Measurements from ENCODE around the gene FIGN. TPM values are rescaled to one million over a fixed set of nuclear protein-coding genes. Genes with fewer than 3 reads are reported as not detected.
A peak's percentile ranks its signal among the peaks of the same experiment; 100 is the strongest.

FIGN gene
- total and polyA plus RNA-seq, 2 of the 4 experiments (the other 2 are of a cell fraction), result 0.77 to 0.90 TPM

DNA sequence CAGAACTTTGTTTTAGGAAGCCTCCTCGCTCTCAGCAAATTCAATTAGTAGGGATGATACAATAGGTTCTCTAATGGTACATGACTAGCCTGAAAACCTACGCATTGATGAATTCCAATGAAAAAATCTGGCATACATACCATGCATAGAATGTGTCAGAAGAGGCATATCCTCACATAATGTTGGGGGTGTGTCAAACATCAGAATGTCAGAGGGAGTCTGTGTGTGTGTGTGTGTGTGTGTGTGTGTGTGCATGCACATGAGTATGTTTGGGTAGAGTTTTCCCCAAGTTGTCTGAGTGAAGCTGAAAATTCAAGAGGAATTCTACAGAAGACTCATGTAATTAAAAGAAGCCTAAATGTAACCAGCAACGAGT lies 78.5 kb downstream of the FIGN start:
- H3K27me3 ChIP-seq (ENCODE audit: control insufficient read depth, insufficient read depth, low read length), result no peaks in the 10 kb centered on the region
- no peak overlapping the region for H3K14ac ChIP-seq (replicated peaks; ENCODE audit: low read depth, low read length)
- no peaks in the 10 kb centered on the region for H3K79me1 ChIP-seq (ENCODE audit: low read depth in 1 of 2, low read length in 2 of 2)
- H3K18ac ChIP-seq (ENCODE audit: low read depth, low read length), result no peak overlapping the region
- H3K4me2 ChIP-seq (ENCODE audit: low read depth, low read length), result no peak overlapping the region
- dilution Hi-C loops (cut with HindIII; ENCODE audit: low sequenced_read_pairs, unreplicated experiment) (no loop called here), intact Hi-C loops (cut with micrococcal nuclease) (no loop called here), in situ Hi-C loops (cut with MboI; ENCODE audit: low sequenced_read_pairs) (no loop called here)
- ChIA-PET POLR2A (ENCODE audit: unreplicated experiment) (no interaction called here), CTCF (no interaction called here)
- H3K27ac ChIP-seq (ENCODE audit: insufficient read depth, low read length), result no peak overlapping the region
- no peak overlapping the region for H3K23ac ChIP-seq (ENCODE audit: low read depth, low read length)
- no peak overlapping the region for H3K4me3 ChIP-seq (ENCODE audit: insufficient read depth, low read depth, low read length)
- no peak overlapping the region for H2BK120ac ChIP-seq (ENCODE audit: low read depth, low read length)
- H2AK5ac ChIP-seq (ENCODE audit: low read depth, low read length), result no peak overlapping the region
- WGBS, 2 experiments (ENCODE audit: extremely low coverage in 2 of 2, insufficient read length in 1 of 2), result 60% methylated on average over 1 of the region's 3 CpGs; no CpG with 5 or more reads in 1 of the 2 experiments
- BruUV-seq (replicated peaks), result no TSS peak
- H4K8ac ChIP-seq (ENCODE audit: low read depth in 2 of 2, low read length in 2 of 2), result no peak overlapping the region
- H3K56ac ChIP-seq (ENCODE audit: extremely low read depth, insufficient read depth, low read length), result no peak overlapping the region
- DNase-seq (peak; percentile 62), ATAC-seq (ENCODE audit: low read depth) (no peak; the same call in 1 of the 2 replicates)
- H2BK20ac ChIP-seq (ENCODE audit: low read depth, low read length), result no peak overlapping the region
- no peaks in the 10 kb centered on the region for H3K9me3 ChIP-seq (ENCODE audit: control insufficient read depth, insufficient read depth, low read length)
- H3K9ac ChIP-seq (ENCODE audit: low read depth, low read length), result no peak overlapping the region
- H2AK9ac ChIP-seq (replicated peaks; ENCODE audit: low read depth, low read length, poor library complexity), result no peak overlapping the region
- no peak overlapping the region for H4K91ac ChIP-seq (ENCODE audit: insufficient read depth, low read depth, low read length)
- H2BK15ac ChIP-seq (ENCODE audit: low read depth, low read length), result no peak overlapping the region
- H3K4me1 ChIP-seq (ENCODE audit: control insufficient read depth, insufficient read depth, low read length), result peaks cover under 1% of the 10 kb centered on the region
- H3K36me3 ChIP-seq (ENCODE audit: control insufficient read depth, insufficient read depth, low read length), result no peaks in the 10 kb centered on the region
- no peak overlapping the region for H2BK5ac ChIP-seq (ENCODE audit: low read depth, low read length, poor library complexity, severe bottlenecking)
- H4K5ac ChIP-seq (ENCODE audit: low read depth, low read length), result no peak overlapping the region
- no peak overlapping the region for H2AFZ ChIP-seq (replicated peaks; ENCODE audit: low read length, poor library complexity)
- no peak overlapping the region for H3K4ac ChIP-seq (ENCODE audit: low read depth, low read length)
- no peak for TF ChIP-seq BHLHE40 (IDR thresholded peaks at IDR 0.05; ENCODE audit: low read depth, low read length)
- no peak for TF ChIP-seq CEBPB (IDR thresholded peaks at IDR 0.05; ENCODE audit: low read depth, low read length)
- TF ChIP-seq RFX5 (IDR thresholded peaks at IDR 0.05; ENCODE audit: low read depth, low read length), result no peak
- no peak for TF ChIP-seq MXI1 (IDR thresholded peaks at IDR 0.05; ENCODE audit: borderline replicate concordance, low read depth, low read length)
- TF ChIP-seq POLR2A (IDR thresholded peaks at IDR 0.05; ENCODE audit: low read depth, low read length), result no peak
- no peak for TF ChIP-seq FOS (IDR thresholded peaks at IDR 0.05; ENCODE audit: low read depth, low read length)
- TF ChIP-seq, protein P1, sequence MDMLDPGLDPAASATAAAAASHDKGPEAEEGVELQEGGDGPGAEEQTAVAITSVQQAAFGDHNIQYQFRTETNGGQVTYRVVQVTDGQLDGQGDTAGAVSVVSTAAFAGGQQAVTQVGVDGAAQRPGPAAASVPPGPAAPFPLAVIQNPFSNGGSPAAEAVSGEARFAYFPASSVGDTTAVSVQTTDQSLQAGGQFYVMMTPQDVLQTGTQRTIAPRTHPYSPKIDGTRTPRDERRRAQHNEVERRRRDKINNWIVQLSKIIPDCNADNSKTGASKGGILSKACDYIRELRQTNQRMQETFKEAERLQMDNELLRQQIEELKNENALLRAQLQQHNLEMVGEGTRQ (IDR thresholded peaks at IDR 0.05; ENCODE audit: low read depth, low read length), result no peak
- TF ChIP-seq NFE2L2 (IDR thresholded peaks at IDR 0.05; ENCODE audit: low read depth, low read length), result no peak
- no peak for TF ChIP-seq RAD21 (IDR thresholded peaks at IDR 0.05; ENCODE audit: low read length)
- TF ChIP-seq, protein P2, sequence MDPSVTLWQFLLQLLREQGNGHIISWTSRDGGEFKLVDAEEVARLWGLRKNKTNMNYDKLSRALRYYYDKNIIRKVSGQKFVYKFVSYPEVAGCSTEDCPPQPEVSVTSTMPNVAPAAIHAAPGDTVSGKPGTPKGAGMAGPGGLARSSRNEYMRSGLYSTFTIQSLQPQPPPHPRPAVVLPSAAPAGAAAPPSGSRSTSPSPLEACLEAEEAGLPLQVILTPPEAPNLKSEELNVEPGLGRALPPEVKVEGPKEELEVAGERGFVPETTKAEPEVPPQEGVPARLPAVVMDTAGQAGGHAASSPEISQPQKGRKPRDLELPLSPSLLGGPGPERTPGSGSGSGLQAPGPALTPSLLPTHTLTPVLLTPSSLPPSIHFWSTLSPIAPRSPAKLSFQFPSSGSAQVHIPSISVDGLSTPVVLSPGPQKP (IDR thresholded peaks at IDR 0.05; ENCODE audit: borderline replicate concordance, low read depth, low read length), result no peak
- TF ChIP-seq, protein P3, sequence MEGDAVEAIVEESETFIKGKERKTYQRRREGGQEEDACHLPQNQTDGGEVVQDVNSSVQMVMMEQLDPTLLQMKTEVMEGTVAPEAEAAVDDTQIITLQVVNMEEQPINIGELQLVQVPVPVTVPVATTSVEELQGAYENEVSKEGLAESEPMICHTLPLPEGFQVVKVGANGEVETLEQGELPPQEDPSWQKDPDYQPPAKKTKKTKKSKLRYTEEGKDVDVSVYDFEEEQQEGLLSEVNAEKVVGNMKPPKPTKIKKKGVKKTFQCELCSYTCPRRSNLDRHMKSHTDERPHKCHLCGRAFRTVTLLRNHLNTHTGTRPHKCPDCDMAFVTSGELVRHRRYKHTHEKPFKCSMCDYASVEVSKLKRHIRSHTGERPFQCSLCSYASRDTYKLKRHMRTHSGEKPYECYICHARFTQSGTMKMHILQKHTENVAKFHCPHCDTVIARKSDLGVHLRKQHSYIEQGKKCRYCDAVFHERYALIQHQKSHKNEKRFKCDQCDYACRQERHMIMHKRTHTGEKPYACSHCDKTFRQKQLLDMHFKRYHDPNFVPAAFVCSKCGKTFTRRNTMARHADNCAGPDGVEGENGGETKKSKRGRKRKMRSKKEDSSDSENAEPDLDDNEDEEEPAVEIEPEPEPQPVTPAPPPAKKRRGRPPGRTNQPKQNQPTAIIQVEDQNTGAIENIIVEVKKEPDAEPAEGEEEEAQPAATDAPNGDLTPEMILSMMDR (conservative IDR thresholded peaks at IDR 0.05; ENCODE audit: low read depth, low read length), result no peak
- no peak for TF ChIP-seq SMC3 (IDR thresholded peaks at IDR 0.05; ENCODE audit: low read depth, low read length)
- no peak for TF ChIP-seq RCOR1 (IDR thresholded peaks at IDR 0.05; ENCODE audit: insufficient replicate concordance, low read length)
- no peak for TF ChIP-seq CHD1 (IDR thresholded peaks at IDR 0.05; ENCODE audit: low read depth, low read length)
- TF ChIP-seq MAZ (IDR thresholded peaks at IDR 0.05; ENCODE audit: borderline replicate concordance, low read depth, low read length), result no peak
- no peak for TF ChIP-seq MAFK (IDR thresholded peaks at IDR 0.05; ENCODE audit: low read depth, low read length)
- no peaks in the 10 kb centered on the region for H4K20me1 ChIP-seq (ENCODE audit: insufficient read depth, low read length)
- no peaks in the 10 kb centered on the region for H3K9me1 ChIP-seq (ENCODE audit: insufficient read depth, low read length)

Data from IMR-90 (cell line).